Left renal pelvis (tissue), 4 donors: ENCODE results near the gene SAMD9L. TPM values are rescaled to one million over a fixed set of nuclear protein-coding genes. Genes with fewer than 3 reads are reported as not detected.

Experiments used
- polyA plus RNA-seq, 4 donors: library from polyadenylated mRNA; unstranded; fragments of 120-200 nt; gene quantifications; one replicate each; pipeline ENCODE4 v1.2.1, GENCODE V29; 2013; ENCODE audit not compliant: insufficient read length in 4 of 4

The SAMD9L gene
- polyA plus RNA-seq, 4 donors: 2.5 to 9.5 (median 4.3) TPM

Other genes with a start within 250 kb of the SAMD9L start
- gene SAMD9, start 30.4 kb downstream of the SAMD9L start, polyA plus RNA-seq: 10 to 100 TPM in 1 of 4 donors, 1 to 10 TPM in 3; 4.7 to 12.2 (median 7.1) TPM
- 1 to 10 TPM in 3 of 4 donors, under 1 TPM in 1; 0.42 to 6.1 (median 5.6) TPM for gene HEPACAM2, start 78.1 kb upstream of the SAMD9L start, polyA plus RNA-seq
- 10 to 100 TPM; 23.9 to 37.8 (median 33.2) TPM for gene VPS50, start 84.0 kb upstream of the SAMD9L start, polyA plus RNA-seq